ENCODE data around the gene TMC6.

The TMC6 gene

GRCh38 chr17:78111016-78111726 lies 17.4 kb downstream of the TMC6 start:
- ATAC-seq (replicated peaks; ENCODE audit: extremely low read depth, poor library complexity, severe bottlenecking), result no peak

GRCh38 chr17:78110363-78111015 lies 18.1 kb downstream of the TMC6 start:
- Mint-ChIP-seq H3K27me3 (no peaks in the 10 kb centered on the region), H3K4me1 (peaks cover 42% of the 10 kb centered on the region), H3K4me3 (peak overlapping the region; percentile 31), H3K36me3 (ENCODE audit: insufficient read depth) (peaks cover 71% of the 10 kb centered on the region), H3K27ac (ENCODE audit: low read depth) (peak overlapping the region; percentile 32), H3K9me3 (no peaks in the 10 kb centered on the region)
- ATAC-seq (replicated peaks; ENCODE audit: extremely low read depth, poor library complexity, severe bottlenecking), result no peak
- DNase-seq (ENCODE audit: low spot score in 2 of 2), result no peak

More at GRCh38 chr17:78111016-78111726, 17.4 kb downstream of the TMC6 start:
- DNase-seq (ENCODE audit: low spot score in 2 of 2), result no peak
- Mint-ChIP-seq H3K4me1 (peaks cover 42% of the 10 kb centered on the region), H3K36me3 (ENCODE audit: insufficient read depth) (peaks cover 71% of the 10 kb centered on the region), H3K27ac (ENCODE audit: low read depth) (peak overlapping the region; percentile 32), H3K4me3 (peak overlapping the region; percentile 31), H3K9me3 (no peaks in the 10 kb centered on the region), H3K27me3 (no peaks in the 10 kb centered on the region)

- peak overlapping the region; percentile 73 for H3K27ac Mint-ChIP-seq (ENCODE audit: low read depth)
- peaks cover 66% of the 10 kb centered on the region for H3K36me3 Mint-ChIP-seq (ENCODE audit: insufficient read depth)
- no peak for DNase-seq (ENCODE audit: low spot score in 2 of 2)
- no peaks in the 10 kb centered on the region for H3K9me3 Mint-ChIP-seq
- no peak for ATAC-seq (replicated peaks; ENCODE audit: extremely low read depth, poor library complexity, severe bottlenecking)
- H3K4me1 Mint-ChIP-seq, result peaks cover 36% of the 10 kb centered on the region
- no peaks in the 10 kb centered on the region for H3K27me3 Mint-ChIP-seq
- no peak overlapping the region for H3K4me3 Mint-ChIP-seq
Measured at GRCh38 chr17:78109489-78109761, 19.1 kb downstream of the TMC6 start.

GRCh38 chr17:78108726-78109488 lies 19.6 kb downstream of the TMC6 start:
- no peak for DNase-seq (ENCODE audit: low spot score in 2 of 2)
- Mint-ChIP-seq H3K36me3 (ENCODE audit: insufficient read depth) (peaks cover 62% of the 10 kb centered on the region), H3K4me3 (no peak overlapping the region), H3K4me1 (peaks cover 30% of the 10 kb centered on the region), H3K9me3 (no peaks in the 10 kb centered on the region), H3K27me3 (no peaks in the 10 kb centered on the region), H3K27ac (ENCODE audit: low read depth) (peak overlapping the region; percentile 73)
- ATAC-seq (replicated peaks; ENCODE audit: extremely low read depth, poor library complexity, severe bottlenecking), result no peak

DNA sequence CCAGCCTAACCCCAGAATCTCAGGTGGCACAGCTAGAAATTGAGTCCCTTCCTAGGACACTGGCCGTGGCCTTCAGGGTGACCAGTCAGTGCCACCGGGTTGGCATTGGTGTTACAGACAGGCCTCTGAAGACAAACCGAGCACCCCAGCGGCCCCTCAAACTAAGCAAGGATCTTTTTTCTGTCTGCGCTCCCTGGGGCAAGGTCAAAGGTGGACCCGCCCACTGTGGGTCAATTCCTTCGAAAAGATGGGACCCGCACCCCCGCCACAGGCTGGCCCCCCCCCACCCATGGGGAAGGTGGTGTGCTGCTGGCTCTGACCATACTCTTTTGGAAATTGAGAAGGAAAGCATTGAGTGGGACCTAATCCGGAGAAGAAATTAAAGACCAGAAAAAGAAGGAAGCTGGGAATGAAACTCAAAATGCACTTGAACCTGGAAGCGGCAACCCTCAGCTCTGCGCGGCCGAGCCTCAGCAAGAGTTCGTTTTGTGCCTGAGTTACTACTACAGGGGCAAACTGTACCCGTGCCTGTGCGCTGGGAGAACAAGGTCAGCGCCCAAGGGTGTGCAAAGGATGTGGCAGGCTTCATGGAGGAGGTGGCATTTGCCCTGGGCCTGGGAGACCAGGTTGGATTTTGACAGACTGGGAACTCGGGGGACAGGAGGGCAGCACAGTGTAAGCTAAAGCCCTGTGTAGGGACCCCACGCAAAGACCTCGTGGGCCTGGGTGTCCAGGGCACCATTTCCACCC lies 20.4 kb downstream of the TMC6 start:
- no peak overlapping the region for H3K4me3 Mint-ChIP-seq
- no peak for DNase-seq (ENCODE audit: low spot score in 2 of 2)
- ATAC-seq (replicated peaks; ENCODE audit: extremely low read depth, poor library complexity, severe bottlenecking), result no peak
- H3K27ac Mint-ChIP-seq (ENCODE audit: low read depth), result no peak overlapping the region
- no peaks in the 10 kb centered on the region for H3K27me3 Mint-ChIP-seq
- H3K36me3 Mint-ChIP-seq (ENCODE audit: insufficient read depth), result peaks cover 58% of the 10 kb centered on the region
- H3K9me3 Mint-ChIP-seq, result no peaks in the 10 kb centered on the region
- peaks cover 23% of the 10 kb centered on the region for H3K4me1 Mint-ChIP-seq

DNA sequence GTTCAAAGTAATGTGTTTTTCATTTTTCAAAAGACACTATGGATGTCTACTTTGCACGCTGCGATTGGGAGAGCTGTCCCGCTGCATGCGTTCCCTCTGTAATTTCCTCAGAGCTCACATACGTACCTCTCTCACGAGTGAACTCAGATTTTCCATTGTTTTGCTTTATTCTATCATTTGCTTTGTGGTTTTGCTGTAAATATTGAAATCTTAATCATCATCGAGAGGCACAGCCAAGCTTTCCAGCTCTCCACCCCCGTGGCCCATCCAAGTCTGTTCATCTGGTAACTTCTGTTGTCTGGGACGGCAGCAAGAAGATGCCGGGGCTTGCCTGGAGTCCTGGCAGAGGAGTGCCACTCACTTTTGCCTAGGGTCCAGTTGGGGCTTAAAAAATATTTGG lies 21.1 kb downstream of the TMC6 start:
- no peaks in the 10 kb centered on the region for H3K27me3 Mint-ChIP-seq
- no peaks in the 10 kb centered on the region for H3K9me3 Mint-ChIP-seq
- H3K4me1 Mint-ChIP-seq, result peaks cover 16% of the 10 kb centered on the region
- no peak for DNase-seq (ENCODE audit: low spot score in 2 of 2)
- H3K27ac Mint-ChIP-seq (ENCODE audit: low read depth), result no peak overlapping the region
- no peak for ATAC-seq (replicated peaks; ENCODE audit: extremely low read depth, poor library complexity, severe bottlenecking)
- peaks cover 51% of the 10 kb centered on the region for H3K36me3 Mint-ChIP-seq (ENCODE audit: insufficient read depth)
- H3K4me3 Mint-ChIP-seq, result no peak overlapping the region

- DNase-seq (ENCODE audit: low spot score in 2 of 2) (no peak), ATAC-seq (replicated peaks; ENCODE audit: extremely low read depth, poor library complexity, severe bottlenecking) (no peak)
- Mint-ChIP-seq H3K27me3 (no peaks in the 10 kb centered on the region), H3K4me3 (no peak overlapping the region), H3K4me1 (peaks cover 13% of the 10 kb centered on the region), H3K9me3 (no peaks in the 10 kb centered on the region), H3K36me3 (ENCODE audit: insufficient read depth) (peaks cover 54% of the 10 kb centered on the region), H3K27ac (ENCODE audit: low read depth) (no peak overlapping the region)
Measured at GRCh38 chr17:78106211-78106610, 22.3 kb downstream of the TMC6 start.

GRCh38 chr17:78105551-78105950 lies 23.0 kb downstream of the TMC6 start:
- H3K9me3 Mint-ChIP-seq, result no peaks in the 10 kb centered on the region
- no peak overlapping the region for H3K4me3 Mint-ChIP-seq
- peaks cover 7% of the 10 kb centered on the region for H3K4me1 Mint-ChIP-seq
- peaks cover 52% of the 10 kb centered on the region for H3K36me3 Mint-ChIP-seq (ENCODE audit: insufficient read depth)
- no peak overlapping the region for H3K27ac Mint-ChIP-seq (ENCODE audit: low read depth)
- no peaks in the 10 kb centered on the region for H3K27me3 Mint-ChIP-seq
- DNase-seq (ENCODE audit: low spot score in 2 of 2), result no peak
- ATAC-seq (replicated peaks; ENCODE audit: extremely low read depth, poor library complexity, severe bottlenecking), result no peak

- Mint-ChIP-seq H3K4me1 (peaks cover 5% of the 10 kb centered on the region), H3K4me3 (no peak overlapping the region), H3K27ac (ENCODE audit: low read depth) (no peak overlapping the region), H3K9me3 (no peaks in the 10 kb centered on the region), H3K36me3 (ENCODE audit: insufficient read depth) (peaks cover 49% of the 10 kb centered on the region), H3K27me3 (no peaks in the 10 kb centered on the region)
- no peak for DNase-seq (ENCODE audit: low spot score in 2 of 2)
- no peak for ATAC-seq (replicated peaks; ENCODE audit: extremely low read depth, poor library complexity, severe bottlenecking)
Measured at GRCh38 chr17:78105101-78105500, 23.5 kb downstream of the TMC6 start.

GRCh38 chr17:78104540-78104941 lies 24.0 kb downstream of the TMC6 start:
- Mint-ChIP-seq H3K27ac (ENCODE audit: low read depth) (no peak overlapping the region), H3K4me1 (peaks cover 5% of the 10 kb centered on the region), H3K36me3 (ENCODE audit: insufficient read depth) (peaks cover 46% of the 10 kb centered on the region), H3K9me3 (no peaks in the 10 kb centered on the region), H3K27me3 (no peaks in the 10 kb centered on the region), H3K4me3 (no peak overlapping the region)
- ATAC-seq (replicated peaks; ENCODE audit: extremely low read depth, poor library complexity, severe bottlenecking) (no peak), DNase-seq (ENCODE audit: low spot score in 2 of 2) (no peak)

DNA sequence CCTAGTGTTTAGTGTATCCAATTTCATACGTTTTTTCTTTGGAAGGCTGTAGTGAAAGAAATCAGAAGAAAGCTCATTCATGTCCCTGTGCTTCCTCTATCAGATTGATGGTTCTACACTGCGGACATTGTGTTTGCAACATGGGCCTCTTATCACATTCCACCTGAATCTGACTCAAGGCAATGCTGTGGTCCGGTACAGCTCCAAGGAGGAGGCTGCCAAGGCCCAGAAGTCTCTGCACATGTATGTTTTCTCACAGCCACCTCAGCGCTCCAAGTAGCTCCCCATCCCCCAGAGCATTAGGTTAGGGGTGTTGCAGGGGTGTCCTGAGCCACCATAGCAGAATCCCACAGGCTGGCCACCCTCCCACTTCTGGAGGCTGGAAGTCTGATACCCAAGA lies 25.2 kb downstream of the TMC6 start:
- no peaks in the 10 kb centered on the region for H3K27me3 Mint-ChIP-seq
- ATAC-seq (replicated peaks; ENCODE audit: extremely low read depth, poor library complexity, severe bottlenecking), result no peak
- DNase-seq (ENCODE audit: low spot score in 2 of 2), result no peak
- no peak overlapping the region for H3K27ac Mint-ChIP-seq (ENCODE audit: low read depth)
- no peak overlapping the region for H3K4me3 Mint-ChIP-seq
- no peaks in the 10 kb centered on the region for H3K4me1 Mint-ChIP-seq
- no peaks in the 10 kb centered on the region for H3K9me3 Mint-ChIP-seq
- H3K36me3 Mint-ChIP-seq (ENCODE audit: insufficient read depth), result peaks cover 47% of the 10 kb centered on the region

- Mint-ChIP-seq H3K9me3 (no peaks in the 10 kb centered on the region), H3K4me1 (no peaks in the 10 kb centered on the region), H3K4me3 (no peak overlapping the region), H3K36me3 (ENCODE audit: insufficient read depth) (peaks cover 48% of the 10 kb centered on the region), H3K27me3 (no peaks in the 10 kb centered on the region), H3K27ac (ENCODE audit: low read depth) (no peak overlapping the region)
- ATAC-seq (replicated peaks; ENCODE audit: extremely low read depth, poor library complexity, severe bottlenecking) (no peak), DNase-seq (ENCODE audit: low spot score in 2 of 2) (no peak)
Measured at GRCh38 chr17:78101542-78101941, 27.0 kb downstream of the TMC6 start.
